GM21367 (cell line): ENCODE results near the gene KLHL8.
A peak's percentile ranks its signal among the peaks of the same experiment; 100 is the strongest.
"Not testable (repeated sequence)": the region's sequence is repeated elsewhere in the genome, so short reads cannot be mapped to it uniquely, and the experiment has no call there.

Experiments used
- ATAC-seq: cut with Tn5 transposase; IDR thresholded peaks from one replicate; pipeline ENCODE4 v1.9.1; 2021; ENCODE audit not compliant: unreplicated experiment

The KLHL8 gene

DNA sequence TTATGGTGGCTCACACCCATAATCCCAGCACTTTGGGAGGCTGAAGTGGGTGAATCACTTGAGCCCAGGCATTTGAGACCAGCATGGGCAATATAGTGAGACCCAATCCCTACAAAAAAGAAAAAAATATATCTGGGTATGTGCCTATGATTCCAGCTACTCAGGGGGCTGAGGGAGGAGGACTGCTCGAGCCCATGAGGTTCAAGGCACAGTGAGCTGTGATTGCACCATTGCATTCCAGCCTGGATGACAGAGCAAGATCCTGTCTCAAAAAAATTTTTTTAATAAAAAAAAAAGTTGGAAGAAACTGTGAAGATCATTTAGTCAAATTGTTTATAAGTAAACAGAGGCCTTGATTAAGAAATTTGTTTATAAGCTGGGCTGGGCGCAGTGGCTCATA lies 39.7 kb downstream of the KLHL8 start:
- no peak for ATAC-seq

DNA sequence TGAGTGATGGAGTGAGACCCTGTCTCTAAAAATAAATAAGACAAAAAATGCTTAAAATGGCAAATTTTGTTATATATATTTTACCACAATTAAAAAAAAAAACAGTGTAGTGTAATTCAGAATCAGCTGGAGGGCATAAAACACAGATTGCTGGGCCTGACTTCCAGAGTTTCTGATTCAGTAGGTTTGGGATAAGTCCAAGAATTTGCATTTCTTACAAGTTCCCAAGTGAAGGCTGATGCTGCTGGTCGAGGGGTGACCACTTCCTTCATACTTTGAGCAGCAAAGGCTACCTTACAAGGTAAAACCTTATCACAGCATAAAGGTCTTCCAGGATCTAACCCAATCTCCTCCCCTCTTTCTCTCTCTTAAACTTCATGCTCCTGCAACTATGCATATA lies 40.7 kb downstream of the KLHL8 start:
- ATAC-seq = no peak

- ATAC-seq = no peak
These were observed 45.7 kb downstream of the KLHL8 start for GRCh38 chr4:87174672-87175071.

- ATAC-seq = no peak
These were observed 48.5 kb downstream of the KLHL8 start for GRCh38 chr4:87171944-87172343.

DNA sequence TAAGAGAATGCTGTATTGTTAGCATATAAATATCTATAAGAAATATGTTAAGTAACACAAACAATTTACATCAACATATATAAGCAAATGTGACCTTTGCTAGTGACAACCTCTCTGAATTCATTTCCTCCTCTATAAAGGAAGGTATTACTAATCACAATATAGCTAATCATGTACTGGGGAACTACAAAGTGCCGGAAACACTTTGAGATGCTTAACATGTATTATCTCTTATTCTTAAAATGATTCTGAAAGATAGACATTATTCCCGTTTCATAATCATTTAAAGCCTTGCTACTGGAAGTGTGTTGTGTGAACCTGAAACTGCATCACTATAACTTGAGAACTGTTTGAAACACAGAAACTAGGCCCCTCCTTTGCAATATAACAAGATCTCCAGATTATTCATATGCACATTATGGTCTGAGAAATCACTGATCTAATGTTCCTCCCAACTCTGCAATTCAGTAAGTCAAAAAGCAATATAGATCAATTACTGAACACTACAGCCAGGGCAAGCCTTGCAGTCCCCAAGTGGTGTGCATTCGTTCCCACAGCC lies 54.0 kb downstream of the KLHL8 start:
- no peak for ATAC-seq

DNA sequence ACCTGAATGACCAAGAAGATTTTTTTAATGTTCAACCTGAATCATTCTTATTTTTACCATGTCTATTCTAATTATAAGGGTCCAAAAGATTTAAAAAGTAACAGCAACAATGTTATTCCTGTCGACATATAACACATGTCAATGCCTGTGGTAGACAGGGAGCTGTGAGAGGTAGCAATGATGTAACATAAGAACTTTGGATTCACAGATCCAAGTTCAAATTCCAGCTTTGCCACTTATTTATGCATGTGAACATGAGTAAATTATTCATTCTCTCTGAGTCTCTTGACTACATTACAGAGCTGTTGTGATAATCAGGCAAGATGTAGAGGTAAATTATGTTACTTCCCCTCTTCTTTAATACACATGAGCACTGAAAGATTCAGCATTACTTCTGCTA lies 54.5 kb downstream of the KLHL8 start:
- no peak for ATAC-seq

GRCh38 chr4:87153078-87153870 lies 67.1 kb downstream of the KLHL8 start:
- ATAC-seq = no peak

DNA sequence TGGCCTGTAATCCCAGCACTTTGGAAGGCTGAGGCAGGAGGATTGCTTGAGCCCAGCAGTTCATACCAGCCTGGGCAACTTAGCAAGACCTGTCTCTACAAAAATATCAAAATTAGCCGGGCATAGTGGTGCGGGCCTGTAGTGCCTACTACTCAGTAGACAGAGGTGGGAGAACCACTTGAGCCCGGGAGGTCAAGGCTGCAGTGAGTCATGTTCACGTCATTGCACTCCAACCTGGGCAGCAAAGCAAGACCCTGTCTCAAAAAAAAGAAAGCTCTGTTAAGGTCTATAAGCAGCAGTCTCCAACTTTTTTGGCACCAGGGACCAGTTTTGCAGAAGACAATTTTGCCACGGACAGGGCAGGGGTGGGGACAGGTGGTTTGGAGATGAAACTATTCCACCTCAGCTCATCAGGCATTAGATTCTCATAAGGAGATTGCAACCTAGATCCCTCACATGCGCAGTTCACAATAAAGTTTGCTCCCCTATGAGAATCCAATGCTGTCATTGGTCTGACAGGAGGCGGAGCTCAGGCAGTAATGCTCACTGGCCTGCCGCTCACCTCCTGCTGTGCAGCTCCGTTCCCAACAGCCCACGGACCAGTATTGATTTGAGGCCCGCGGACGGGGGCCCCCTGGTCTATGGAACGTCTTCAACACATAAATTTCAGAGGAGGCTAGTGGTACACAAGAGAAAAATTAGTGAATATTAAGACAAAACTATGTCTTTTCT lies 67.9 kb downstream of the KLHL8 start:
- ATAC-seq = no peak

DNA sequence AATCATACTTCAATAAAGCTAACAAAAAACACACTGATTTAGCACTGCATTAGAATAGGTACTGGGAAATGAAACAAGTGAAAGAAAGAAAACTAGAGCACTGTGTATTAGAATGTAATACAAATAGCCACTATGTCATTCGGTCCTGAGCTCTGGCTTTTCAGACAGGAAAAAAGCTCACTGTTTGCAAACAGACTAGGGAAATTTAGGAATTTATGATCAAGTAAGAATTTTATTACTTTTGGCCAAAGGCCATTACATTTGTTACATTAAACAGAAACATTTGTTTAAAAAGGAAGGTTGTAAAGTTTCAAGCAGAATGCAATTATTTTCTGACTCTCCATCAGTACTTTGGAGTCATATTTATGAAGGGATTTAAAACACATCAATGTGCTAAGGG lies 68.7 kb downstream of the KLHL8 start:
- ATAC-seq = no peak

DNA sequence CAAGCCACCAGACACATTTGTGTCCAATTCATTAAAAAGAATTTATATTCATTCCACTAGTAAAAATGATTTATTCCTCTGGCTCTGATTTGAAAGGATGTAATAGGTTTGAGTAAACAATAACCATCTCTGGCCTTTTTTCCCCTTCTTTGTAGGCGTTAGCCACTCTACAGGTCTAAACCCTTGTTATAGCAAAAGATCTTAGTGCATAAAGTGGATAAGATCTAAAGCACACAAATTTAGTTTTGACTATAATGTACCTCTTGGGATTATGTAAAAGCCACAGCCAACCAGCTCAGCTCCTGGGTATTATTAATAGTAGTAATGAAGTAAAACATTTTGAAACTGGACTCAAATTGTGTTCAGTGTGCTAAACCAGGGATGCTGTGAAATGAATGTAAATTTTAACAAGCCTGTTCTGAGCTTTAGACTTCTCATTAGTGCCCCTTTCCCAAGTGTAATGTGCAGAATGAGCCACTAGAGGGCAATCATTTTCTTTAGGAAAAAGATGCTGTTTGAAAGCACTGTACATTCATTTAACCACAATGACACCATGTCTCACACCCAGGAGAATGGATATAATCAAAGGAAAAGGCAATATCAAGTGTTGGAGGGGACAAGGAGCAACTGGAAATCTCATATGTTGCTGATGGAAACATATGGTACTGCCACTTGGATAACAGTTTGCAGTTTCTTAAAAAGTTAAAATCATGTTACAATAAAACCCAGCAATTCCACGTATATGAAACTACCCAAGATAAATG lies 69.7 kb downstream of the KLHL8 start:
- peak; percentile 64 for ATAC-seq

GRCh38 chr4:87147116-87147515 lies 73.3 kb downstream of the KLHL8 start:
- no peak for ATAC-seq

- ATAC-seq = not testable (repeated sequence)
These were observed 74.5 kb downstream of the KLHL8 start for GRCh38 chr4:87145934-87146333.

DNA sequence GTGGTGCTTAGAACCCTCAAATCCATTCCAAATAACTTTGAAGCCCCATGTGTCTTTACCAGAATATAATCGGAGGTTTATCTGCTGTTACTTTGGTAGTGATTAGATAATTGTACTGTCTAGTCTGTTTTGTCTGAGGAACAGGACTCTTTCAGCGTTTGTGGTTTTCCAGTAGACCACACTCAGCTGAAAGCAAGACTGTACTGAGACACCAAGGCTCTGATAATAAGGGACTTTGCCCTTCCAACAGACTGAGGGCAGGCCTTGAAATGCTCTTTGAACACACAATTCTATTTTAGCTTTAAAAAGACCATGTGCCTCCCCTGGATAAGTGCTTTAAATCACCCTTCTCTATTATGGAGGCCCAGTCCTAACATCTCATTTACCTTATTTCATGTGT lies 76.1 kb downstream of the KLHL8 start:
- ATAC-seq = no peak

DNA sequence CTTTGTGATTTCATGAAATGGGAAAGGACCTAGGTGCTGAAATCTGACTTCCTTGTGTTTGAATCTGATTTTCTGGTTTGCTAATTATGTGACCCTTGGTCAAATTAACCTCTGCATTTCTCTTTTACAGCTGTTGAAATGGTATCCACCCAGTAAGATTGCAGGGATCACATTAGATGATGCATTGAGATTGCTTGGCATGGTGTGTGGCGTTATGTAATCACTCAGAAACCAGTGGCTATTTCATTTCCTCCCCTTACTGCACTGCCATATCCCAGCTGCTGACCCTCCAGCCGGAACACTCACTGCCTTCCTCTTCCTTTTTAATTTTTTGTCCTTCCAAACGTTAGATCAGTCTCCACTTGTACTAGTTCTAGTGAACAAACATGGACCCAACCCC lies 79.0 kb downstream of the KLHL8 start:
- no peak for ATAC-seq

- no peak for ATAC-seq
These were observed 86.3 kb downstream of the KLHL8 start for GRCh38 chr4:87134122-87134521.

DNA sequence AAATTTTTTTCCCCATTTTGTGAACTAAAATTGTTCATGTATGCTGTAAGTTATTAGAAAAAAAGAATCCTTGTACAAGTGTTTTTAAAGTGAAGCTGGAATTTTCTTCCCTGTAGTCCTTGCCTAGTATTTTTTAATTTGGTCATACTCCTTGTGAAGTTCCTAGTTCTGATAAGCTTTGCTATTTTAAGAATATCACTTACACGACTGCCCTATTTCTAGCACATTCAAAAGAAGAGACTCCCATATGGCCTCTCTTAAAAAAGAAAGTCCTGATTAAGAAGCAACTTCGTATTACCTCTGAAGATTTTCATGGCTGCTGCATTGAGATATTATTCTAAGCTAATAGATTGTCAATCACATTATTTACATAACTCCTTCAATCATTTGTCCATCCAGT lies 87.2 kb downstream of the KLHL8 start:
- no peak for ATAC-seq

GRCh38 chr4:87132035-87132434 lies 88.4 kb downstream of the KLHL8 start:
- ATAC-seq = no peak

DNA sequence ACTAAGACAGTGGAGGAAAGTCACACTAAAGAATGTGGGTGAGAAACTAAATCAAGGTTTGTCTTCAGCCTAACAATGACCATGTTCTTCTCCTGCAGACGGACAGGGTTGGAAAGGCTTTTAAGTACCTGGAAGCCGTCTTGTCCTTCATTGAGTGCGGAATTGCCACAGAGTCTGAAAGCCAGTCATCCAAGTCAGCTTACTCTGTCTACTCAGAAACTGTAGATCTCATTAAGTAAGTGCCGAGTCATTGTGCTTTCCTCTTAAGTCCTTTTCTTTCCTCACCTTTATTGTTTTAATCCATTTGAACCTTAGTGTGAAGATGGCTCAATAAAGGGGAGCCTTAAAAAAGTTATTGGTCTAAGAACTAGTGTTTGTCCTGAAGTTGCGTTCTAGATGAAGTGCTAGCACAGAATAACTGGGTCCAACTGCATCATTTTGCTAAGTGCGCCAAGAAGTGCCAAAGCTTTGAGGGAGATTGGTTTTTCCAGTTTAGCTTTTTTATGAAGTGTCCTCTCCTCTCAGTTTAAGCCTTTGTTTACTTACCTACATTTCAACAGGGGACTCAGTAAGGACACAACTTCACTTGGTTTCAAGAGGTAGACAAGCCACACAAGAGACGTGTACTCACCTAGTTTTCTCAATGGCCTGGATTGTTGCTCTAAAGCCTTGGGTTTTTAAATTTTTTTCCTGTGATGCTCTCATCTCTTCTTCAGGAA lies 89.3 kb downstream of the KLHL8 start:
- ATAC-seq = no peak

DNA sequence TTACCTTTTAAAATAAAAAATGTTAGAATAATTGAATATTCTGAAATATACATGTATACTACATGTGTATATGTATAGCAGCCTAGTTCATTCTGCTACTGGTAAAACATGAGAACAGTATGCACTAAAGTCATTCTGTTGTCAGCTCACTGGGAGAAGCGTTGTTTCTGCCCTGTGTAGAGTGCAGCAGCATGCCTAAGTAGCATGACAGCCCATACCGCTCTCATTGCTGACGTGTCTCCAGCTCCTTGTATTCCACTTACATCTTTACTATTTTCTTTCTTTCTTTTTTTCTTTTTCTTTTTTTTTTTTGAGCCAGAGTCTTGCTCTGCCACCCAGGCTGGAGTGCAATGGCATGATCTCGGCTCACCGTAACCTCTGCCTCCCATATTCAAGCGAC lies 90.7 kb downstream of the KLHL8 start:
- ATAC-seq = no peak

- ATAC-seq = no peak
These were observed 92.3 kb downstream of the KLHL8 start for GRCh38 chr4:87128006-87128705.
